IMR-90 (cell line): ENCODE measurements around the gene GOLGA8A. TPM values are rescaled to one million over a fixed set of nuclear protein-coding genes. Genes with fewer than 3 reads are reported as not detected.

Experiments
- ATAC-seq: fragments of 200-7000 bp; cut with Tn5 transposase; 2 replicates; pipeline ENCODE4 v1.9.1; 2020; ENCODE audit warnings: low read depth, mild to moderate bottlenecking, moderate library complexity
- BruUV-seq: library from RNA; stranded (reverse); fragments of 400-500 nt; replicated peaks from 2 replicates; lab custom pipeline; 2021; lab: Mats Ljungman, UMichigan
- CTCF ChIA-PET: fragments of 300-600 bp; formaldehyde crosslinking; extraction: SDS; loops from one replicate; lab custom pipeline; 2021; ENCODE audit warnings: antibody characterized with exemption; lab: Yijun Ruan, JAX
- POLR2A ChIA-PET: fragments of 300-600 bp; sonication (Branson Sonifier 250); formaldehyde crosslinking; loops from one replicate; lab custom pipeline; 2022; ENCODE audit warnings: antibody characterized with exemption; ENCODE audit not compliant: unreplicated experiment; lab: Charles Lee
- DNase-seq: peaks from one replicate; pipeline ENCODE4 v3.0.0; 2013
- H2AFZ ChIP-seq: replicated peaks from 2 replicates; pipeline ENCODE3; 2013; ENCODE audit warnings: low read length, mild to moderate bottlenecking; ENCODE audit not compliant: poor library complexity
- H2AK5ac ChIP-seq: 2 replicates; pipeline ENCODE4 v1.6.1; 2013; ENCODE audit warnings: low read depth, low read length, inconsistent platforms
- H2AK9ac ChIP-seq: replicated peaks from 2 replicates; pipeline ENCODE3; 2013; ENCODE audit warnings: mild to moderate bottlenecking, low read depth, low read length, moderate library complexity; ENCODE audit not compliant: poor library complexity
- H2BK120ac ChIP-seq: 2 replicates; pipeline ENCODE4 v1.6.1; 2013; ENCODE audit warnings: low read depth, low read length, inconsistent platforms
- H2BK15ac ChIP-seq: 3 replicates; pipeline ENCODE4 v1.6.1; 2013; ENCODE audit warnings: low read depth, low read length, inconsistent platforms
- H2BK20ac ChIP-seq: 2 replicates; pipeline ENCODE4 v1.6.1; 2013; ENCODE audit warnings: low read depth, mild to moderate bottlenecking, inconsistent platforms, low read length, moderate library complexity
- H2BK5ac ChIP-seq: 2 replicates; pipeline ENCODE4 v1.6.1; 2013; ENCODE audit warnings: mild to moderate bottlenecking, low read depth, low read length, inconsistent platforms; ENCODE audit not compliant: poor library complexity, severe bottlenecking
- H3K14ac ChIP-seq: replicated peaks from 2 replicates; pipeline ENCODE4 v1.6.1; 2013; ENCODE audit warnings: low read depth, low read length, inconsistent platforms
- H3K18ac ChIP-seq: 2 replicates; pipeline ENCODE4 v1.6.1; 2013; ENCODE audit warnings: low read depth, low read length, control low read depth
- H3K23ac ChIP-seq: 2 replicates; pipeline ENCODE4 v1.6.1; 2013; ENCODE audit warnings: low read depth, low read length, inconsistent platforms
- H3K27ac ChIP-seq: 2 replicates; pipeline ENCODE4 v1.5.1; 2013; ENCODE audit warnings: mild to moderate bottlenecking, control low read depth, low read length; ENCODE audit not compliant: insufficient read depth
- H3K27me3 ChIP-seq: 2 replicates; pipeline ENCODE4 v1.6.1; 2013; ENCODE audit warnings: low read length; ENCODE audit not compliant: control insufficient read depth, insufficient read depth
- H3K36me3 ChIP-seq: 2 replicates; pipeline ENCODE4 v1.6.1; 2013; ENCODE audit warnings: low read length, mixed read lengths; ENCODE audit not compliant: control insufficient read depth, insufficient read depth
- H3K4ac ChIP-seq: 2 replicates; pipeline ENCODE4 v1.6.1; 2013; ENCODE audit warnings: low read depth, low read length, inconsistent platforms
- H3K4me1 ChIP-seq: 2 replicates; pipeline ENCODE4 v1.6.1; 2013; ENCODE audit warnings: low read length, mixed read lengths; ENCODE audit not compliant: control insufficient read depth, insufficient read depth
- H3K4me2 ChIP-seq: 2 replicates; pipeline ENCODE4 v1.6.1; 2013; ENCODE audit warnings: low read depth, mild to moderate bottlenecking, control low read depth, low read length, moderate library complexity
- H3K4me3 ChIP-seq: 2 replicates; pipeline ENCODE4 v1.5.1; 2013; ENCODE audit warnings: low read depth, mild to moderate bottlenecking, control low read depth, low read length, moderate library complexity; ENCODE audit not compliant: insufficient read depth
- H3K56ac ChIP-seq: 2 replicates; pipeline ENCODE4 v1.6.1; 2013; ENCODE audit warnings: low read length, inconsistent platforms; ENCODE audit not compliant: insufficient read depth; ENCODE audit errors: extremely low read depth
- H3K79me1 ChIP-seq, 2 experiments: 2 replicates each; pipeline ENCODE4 v1.6.1; 2013; ENCODE audit warnings: low read length in 2 of 2, inconsistent platforms in 1 of 2, low read depth in 1 of 2
- H3K9ac ChIP-seq: 2 replicates; pipeline ENCODE4 v1.6.1; 2013; ENCODE audit warnings: low read depth, low read length, control low read depth
- H3K9me1 ChIP-seq: 2 replicates; pipeline ENCODE4 v1.6.1; 2013; ENCODE audit warnings: low read length, inconsistent platforms; ENCODE audit not compliant: insufficient read depth
- H3K9me3 ChIP-seq: 2 replicates; pipeline ENCODE4 v1.6.1; 2013; ENCODE audit warnings: low read length; ENCODE audit not compliant: control insufficient read depth, insufficient read depth
- H4K20me1 ChIP-seq: 2 replicates; pipeline ENCODE4 v1.6.1; 2013; ENCODE audit warnings: low read length, inconsistent platforms; ENCODE audit not compliant: insufficient read depth
- H4K5ac ChIP-seq: 2 replicates; pipeline ENCODE4 v1.6.1; 2013; ENCODE audit warnings: mild to moderate bottlenecking, low read depth, low read length, control low read depth
- H4K8ac ChIP-seq, 2 experiments: 2 replicates each; pipeline ENCODE4 v1.6.1; 2013; ENCODE audit warnings: low read depth in 2 of 2, low read length in 2 of 2, control low read depth in 1 of 2, inconsistent platforms in 1 of 2
- H4K91ac ChIP-seq: 2 replicates; pipeline ENCODE4 v1.6.1; 2013; ENCODE audit warnings: low read depth, low read length, inconsistent platforms; ENCODE audit not compliant: insufficient read depth
- BHLHE40 ChIP-seq: fragments of 150-350 bp; IDR thresholded peaks from 2 replicates; pipeline ENCODE4 v1.6.1; 2016; ENCODE audit warnings: mild to moderate bottlenecking, low read depth, low read length
- CEBPB ChIP-seq: IDR thresholded peaks from 2 replicates; pipeline ENCODE4 v1.6.1; 2012; ENCODE audit warnings: low read depth, low read length, improper control_type of control experiment
- CHD1 ChIP-seq: IDR thresholded peaks from 2 replicates; pipeline ENCODE4 v1.6.1; 2012; ENCODE audit warnings: low read depth, low read length, improper control_type of control experiment
- CTCF ChIP-seq: conservative IDR thresholded peaks from 2 replicates; pipeline ENCODE4 v1.5.1; 2012; ENCODE audit warnings: mild to moderate bottlenecking, low read depth, low read length, improper control_type of control experiment
- FOS ChIP-seq: fragments of 150-350 bp; IDR thresholded peaks from 2 replicates; pipeline ENCODE4 v1.6.1; 2016; ENCODE audit warnings: low read depth, low read length
- MAFK ChIP-seq: IDR thresholded peaks from 2 replicates; pipeline ENCODE4 v1.6.1; 2012; ENCODE audit warnings: low read depth, low read length, improper control_type of control experiment
- MAZ ChIP-seq: IDR thresholded peaks from 2 replicates; pipeline ENCODE4 v1.6.1; 2012; ENCODE audit warnings: low read depth, mild to moderate bottlenecking, low read length, improper control_type of control experiment, moderate library complexity, borderline replicate concordance
- MXI1 ChIP-seq: IDR thresholded peaks from 2 replicates; pipeline ENCODE4 v1.6.1; 2012; ENCODE audit warnings: low read depth, mild to moderate bottlenecking, low read length, moderate library complexity, borderline replicate concordance
- NFE2L2 ChIP-seq: fragments of 150-350 bp; IDR thresholded peaks from 2 replicates; pipeline ENCODE4 v1.6.1; 2016; ENCODE audit warnings: low read depth, mild to moderate bottlenecking, low read length
- POLR2A ChIP-seq: IDR thresholded peaks from 2 replicates; pipeline ENCODE4 v1.6.1; 2012; ENCODE audit warnings: mild to moderate bottlenecking, low read depth, low read length
- RAD21 ChIP-seq: IDR thresholded peaks from 2 replicates; pipeline ENCODE4 v1.6.1; 2012; ENCODE audit warnings: low read length, improper control_type of control experiment
- RCOR1 ChIP-seq: IDR thresholded peaks from 2 replicates; pipeline ENCODE4 v1.6.1; 2012; ENCODE audit warnings: mild to moderate bottlenecking, low read length, improper control_type of control experiment; ENCODE audit not compliant: insufficient replicate concordance
- RFX5 ChIP-seq: IDR thresholded peaks from 2 replicates; pipeline ENCODE4 v1.8.0; 2012; ENCODE audit warnings: low read depth, mild to moderate bottlenecking, low read length, moderate library complexity
- SMC3 ChIP-seq: fragments of 150-350 bp; IDR thresholded peaks from 2 replicates; pipeline ENCODE4 v1.6.1; 2016; ENCODE audit warnings: low read depth, mild to moderate bottlenecking, antibody characterized with exemption, low read length, moderate library complexity
- WGBS, 2 experiments: methylation state at CpG; one replicate each; pipeline versions ENCODE4 v1.1.5 to v1.1.7; 2013; ENCODE audit warnings: missing lambda C conversion rate in 2 of 2; ENCODE audit not compliant: insufficient read length in 1 of 2; ENCODE audit errors: extremely low coverage in 2 of 2; 5-methylcytosine and 5-hydroxymethylcytosine counted together
- dilution Hi-C: fragments of 300-500 bp; cut with HindIII; formaldehyde crosslinking; loops from one replicate; pipeline ENCODE4 v1.14.3; 2018; ENCODE audit warnings: low sequenced_read_pairs; ENCODE audit not compliant: unreplicated experiment
- in situ Hi-C: fragments of 300-500 bp; cut with MboI; formaldehyde crosslinking; loops from 3 replicates; pipeline ENCODE4 v1.14.3; 2019; ENCODE audit warnings: low sequenced_read_pairs, inconsistent platforms, mixed read lengths
- intact Hi-C: fragments of 100-400 bp; cut with micrococcal nuclease; formaldehyde crosslinking; loops from 2 replicates; pipeline ENCODE4 v1.10.0; 2022
- polyA plus RNA-seq, 3 experiments: library from polyadenylated mRNA; depleted of rRNA; stranded (reverse); fragments of >200 nt; gene quantifications; 2 replicates each; pipeline ENCODE4 v1.2.3, GENCODE V29; 2012; ENCODE audit warnings: low replicate concordance in 1 of 3
- total RNA-seq: library from RNA; depleted of rRNA; stranded (reverse); fragments of >200 nt; gene quantifications from 2 replicates; pipeline ENCODE4 v1.2.3, GENCODE V29; 2012
- TF ChIP-seq, protein P1 (sequence below): fragments of 150-350 bp; IDR thresholded peaks from 2 replicates; pipeline ENCODE4 v1.6.1; 2016; ENCODE audit warnings: low read depth, mild to moderate bottlenecking, low read length, moderate library complexity, borderline replicate concordance
- TF ChIP-seq, protein P2 (sequence below): fragments of 150-350 bp; IDR thresholded peaks from 2 replicates; pipeline ENCODE4 v1.6.1; 2017; ENCODE audit warnings: mild to moderate bottlenecking, antibody characterized with exemption, low read length, low read depth

GOLGA8A gene
- total and polyA plus RNA-seq, 2 of the 4 experiments (the other 2 are of a cell fraction) = 4.7 to 33.8 TPM

DNA sequence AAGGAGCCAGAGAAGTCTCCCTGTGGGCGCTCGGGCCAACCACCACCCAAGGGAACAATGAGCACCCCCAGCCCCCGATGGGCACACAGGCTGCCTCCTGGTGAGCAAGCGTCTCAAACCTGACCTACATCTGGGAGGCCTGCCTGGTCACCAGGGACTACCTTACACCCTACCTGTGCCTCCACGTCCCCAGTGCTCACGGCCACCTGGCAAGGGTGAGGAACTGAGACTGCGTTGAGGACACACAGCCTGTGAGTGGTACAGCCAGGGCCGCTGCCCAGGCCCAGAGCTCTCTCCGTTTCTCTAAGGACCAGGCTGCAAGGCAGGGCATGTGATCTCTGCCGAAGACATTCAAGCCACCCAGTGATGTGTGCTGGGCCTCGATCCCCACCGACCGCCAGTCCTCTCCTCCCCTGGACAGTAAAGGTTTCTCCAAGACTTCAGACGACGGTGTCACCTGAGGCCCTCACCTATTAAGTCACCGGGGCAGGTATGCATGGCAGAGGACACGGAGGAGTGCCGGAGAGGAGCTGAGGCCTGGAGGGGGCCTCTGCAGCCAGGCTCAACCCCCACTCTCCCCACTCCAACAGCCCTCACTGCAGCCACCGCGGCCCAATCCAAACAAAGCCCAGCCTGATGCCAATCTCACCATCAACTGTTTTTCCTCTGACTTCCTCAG lies 2.8 kb downstream of the GOLGA8A start:
- H3K27ac ChIP-seq = no peak overlapping the region
- no peak overlapping the region for H2BK15ac ChIP-seq
- CTCF ChIA-PET = no interaction called here
- no peak overlapping the region for H2BK120ac ChIP-seq
- no peaks in the 10 kb centered on the region for H3K36me3 ChIP-seq
- H4K20me1 ChIP-seq = peaks cover 3% of the 10 kb centered on the region; the same call in 1 of the 2 replicates
- POLR2A ChIA-PET = no interaction called here
- H2AK5ac ChIP-seq = no peak overlapping the region
- H3K18ac ChIP-seq = no peak overlapping the region
- no peak overlapping the region for H4K8ac ChIP-seq
- no peak for DNase-seq
- no peak overlapping the region for H2AK9ac ChIP-seq
- in situ Hi-C loops = no loop called here
- no peak for ATAC-seq
- no peak overlapping the region for H3K14ac ChIP-seq
- no peak overlapping the region for H3K4ac ChIP-seq
- H4K91ac ChIP-seq = no peak overlapping the region
- H3K4me3 ChIP-seq = no peak overlapping the region
- intact Hi-C loops = no loop called here
- TF ChIP-seq RCOR1 (no peak), CHD1 (no peak), CTCF (no peak), CEBPB (no peak), BHLHE40 (no peak), MXI1 (no peak), NFE2L2 (no peak), MAFK (no peak), MAZ (no peak), RAD21 (no peak), RFX5 (no peak), FOS (no peak), SMC3 (no peak), POLR2A (no peak)
- TF ChIP-seq, protein P1, sequence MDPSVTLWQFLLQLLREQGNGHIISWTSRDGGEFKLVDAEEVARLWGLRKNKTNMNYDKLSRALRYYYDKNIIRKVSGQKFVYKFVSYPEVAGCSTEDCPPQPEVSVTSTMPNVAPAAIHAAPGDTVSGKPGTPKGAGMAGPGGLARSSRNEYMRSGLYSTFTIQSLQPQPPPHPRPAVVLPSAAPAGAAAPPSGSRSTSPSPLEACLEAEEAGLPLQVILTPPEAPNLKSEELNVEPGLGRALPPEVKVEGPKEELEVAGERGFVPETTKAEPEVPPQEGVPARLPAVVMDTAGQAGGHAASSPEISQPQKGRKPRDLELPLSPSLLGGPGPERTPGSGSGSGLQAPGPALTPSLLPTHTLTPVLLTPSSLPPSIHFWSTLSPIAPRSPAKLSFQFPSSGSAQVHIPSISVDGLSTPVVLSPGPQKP = no peak
- TF ChIP-seq, protein P2, sequence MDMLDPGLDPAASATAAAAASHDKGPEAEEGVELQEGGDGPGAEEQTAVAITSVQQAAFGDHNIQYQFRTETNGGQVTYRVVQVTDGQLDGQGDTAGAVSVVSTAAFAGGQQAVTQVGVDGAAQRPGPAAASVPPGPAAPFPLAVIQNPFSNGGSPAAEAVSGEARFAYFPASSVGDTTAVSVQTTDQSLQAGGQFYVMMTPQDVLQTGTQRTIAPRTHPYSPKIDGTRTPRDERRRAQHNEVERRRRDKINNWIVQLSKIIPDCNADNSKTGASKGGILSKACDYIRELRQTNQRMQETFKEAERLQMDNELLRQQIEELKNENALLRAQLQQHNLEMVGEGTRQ = no peak
- no peak overlapping the region for H3K56ac ChIP-seq
- dilution Hi-C loops = no loop called here
- WGBS, 2 experiments = 80% methylated on average over 1 of the region's 20 CpGs; no CpG with 5 or more reads in 1 of the 2 experiments
- H3K4me1 ChIP-seq = no peaks in the 10 kb centered on the region; the same call in 1 of the 2 replicates
- no peak overlapping the region for H3K23ac ChIP-seq
- no peaks in the 10 kb centered on the region for H3K79me1 ChIP-seq
- no TSS peak for BruUV-seq
- H4K5ac ChIP-seq = no peak overlapping the region
- no peak overlapping the region for H3K4me2 ChIP-seq
- H3K9ac ChIP-seq = no peak overlapping the region
- H3K9me1 ChIP-seq = no peaks in the 10 kb centered on the region
- H3K9me3 ChIP-seq = no peaks in the 10 kb centered on the region
- no peak overlapping the region for H2BK20ac ChIP-seq
- no peak overlapping the region for H2AFZ ChIP-seq
- no peaks in the 10 kb centered on the region for H3K27me3 ChIP-seq
- no peak overlapping the region for H2BK5ac ChIP-seq
